ENCODE measurements around the gene CTTNBP2.

- TF ChIP-seq, protein P1, sequence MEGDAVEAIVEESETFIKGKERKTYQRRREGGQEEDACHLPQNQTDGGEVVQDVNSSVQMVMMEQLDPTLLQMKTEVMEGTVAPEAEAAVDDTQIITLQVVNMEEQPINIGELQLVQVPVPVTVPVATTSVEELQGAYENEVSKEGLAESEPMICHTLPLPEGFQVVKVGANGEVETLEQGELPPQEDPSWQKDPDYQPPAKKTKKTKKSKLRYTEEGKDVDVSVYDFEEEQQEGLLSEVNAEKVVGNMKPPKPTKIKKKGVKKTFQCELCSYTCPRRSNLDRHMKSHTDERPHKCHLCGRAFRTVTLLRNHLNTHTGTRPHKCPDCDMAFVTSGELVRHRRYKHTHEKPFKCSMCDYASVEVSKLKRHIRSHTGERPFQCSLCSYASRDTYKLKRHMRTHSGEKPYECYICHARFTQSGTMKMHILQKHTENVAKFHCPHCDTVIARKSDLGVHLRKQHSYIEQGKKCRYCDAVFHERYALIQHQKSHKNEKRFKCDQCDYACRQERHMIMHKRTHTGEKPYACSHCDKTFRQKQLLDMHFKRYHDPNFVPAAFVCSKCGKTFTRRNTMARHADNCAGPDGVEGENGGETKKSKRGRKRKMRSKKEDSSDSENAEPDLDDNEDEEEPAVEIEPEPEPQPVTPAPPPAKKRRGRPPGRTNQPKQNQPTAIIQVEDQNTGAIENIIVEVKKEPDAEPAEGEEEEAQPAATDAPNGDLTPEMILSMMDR (conservative IDR thresholded peaks at IDR 0.05; ENCODE audit: low read depth, low read length): no peak
- TF ChIP-seq RCOR1 (IDR thresholded peaks at IDR 0.05; ENCODE audit: insufficient replicate concordance, low read length) (no peak), MXI1 (IDR thresholded peaks at IDR 0.05; ENCODE audit: borderline replicate concordance, low read depth, low read length) (no peak), POLR2A (IDR thresholded peaks at IDR 0.05; ENCODE audit: low read depth, low read length) (no peak), MAZ (IDR thresholded peaks at IDR 0.05; ENCODE audit: borderline replicate concordance, low read depth, low read length) (no peak), RAD21 (IDR thresholded peaks at IDR 0.05; ENCODE audit: low read length) (no peak), SMC3 (IDR thresholded peaks at IDR 0.05; ENCODE audit: low read depth, low read length) (no peak), NFE2L2 (IDR thresholded peaks at IDR 0.05; ENCODE audit: low read depth, low read length) (no peak), FOS (IDR thresholded peaks at IDR 0.05; ENCODE audit: low read depth, low read length) (no peak), RFX5 (IDR thresholded peaks at IDR 0.05; ENCODE audit: low read depth, low read length) (no peak), CHD1 (IDR thresholded peaks at IDR 0.05; ENCODE audit: low read depth, low read length) (no peak), USF2 (IDR thresholded peaks at IDR 0.05; ENCODE audit: low read depth, low read length) (no peak), MAFK (IDR thresholded peaks at IDR 0.05; ENCODE audit: low read depth, low read length) (no peak)
- TF ChIP-seq, protein P2, sequence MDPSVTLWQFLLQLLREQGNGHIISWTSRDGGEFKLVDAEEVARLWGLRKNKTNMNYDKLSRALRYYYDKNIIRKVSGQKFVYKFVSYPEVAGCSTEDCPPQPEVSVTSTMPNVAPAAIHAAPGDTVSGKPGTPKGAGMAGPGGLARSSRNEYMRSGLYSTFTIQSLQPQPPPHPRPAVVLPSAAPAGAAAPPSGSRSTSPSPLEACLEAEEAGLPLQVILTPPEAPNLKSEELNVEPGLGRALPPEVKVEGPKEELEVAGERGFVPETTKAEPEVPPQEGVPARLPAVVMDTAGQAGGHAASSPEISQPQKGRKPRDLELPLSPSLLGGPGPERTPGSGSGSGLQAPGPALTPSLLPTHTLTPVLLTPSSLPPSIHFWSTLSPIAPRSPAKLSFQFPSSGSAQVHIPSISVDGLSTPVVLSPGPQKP (IDR thresholded peaks at IDR 0.05; ENCODE audit: borderline replicate concordance, low read depth, low read length): no peak
These were observed 209.2 kb downstream of the CTTNBP2 start for GRCh38 chr7:117664047-117664446.
